Loucy (cell line): ENCODE measurements around the gene SHFL.

Experiments used
- CTCF ChIP-seq: fragments of 200-600 bp; sonication (generic); conservative IDR thresholded peaks from 2 replicates; pipeline ENCODE4 v1.5.1; 2014; ENCODE audit warnings: mild to moderate bottlenecking, antibody characterized with exemption, low read length
- EZH2phosphoT487 ChIP-seq: fragments of 200-600 bp; IDR thresholded peaks from 2 replicates; pipeline ENCODE4 v1.6.1; 2018; ENCODE audit warnings: antibody characterized with exemption, mild to moderate bottlenecking, moderate library complexity, borderline replicate concordance

- no peak for TF ChIP-seq CTCF
- no peak for TF ChIP-seq EZH2phosphoT487
Measured at GRCh38 chr19:10093295-10094186, 7.4 kb downstream of the SHFL start.
